ENCODE measurements around the gene SHC4.
A peak's percentile ranks its signal among the peaks of the same experiment; 100 is the strongest.

SHC4 gene

GRCh38 chr15:48954538-48954937, 9.2 kb downstream of the SHC4 start:
- no CpG with 5 or more reads among the region's 5 CpGs for whole genome bisulfite sequencing (ENCODE audit: extremely low coverage, insufficient coverage, insufficient read length)
- no peak overlapping the region for H3K23ac ChIP-seq (ENCODE audit: low read length)
- H3K9ac ChIP-seq (ENCODE audit: low read length) = no peak overlapping the region

GRCh38 chr15:48946840-48947187, 16.9 kb downstream of the SHC4 start:
- H4K91ac ChIP-seq (ENCODE audit: low read depth, low read length) = no peak overlapping the region
- no peak overlapping the region for H2BK5ac ChIP-seq (ENCODE audit: low read depth, low read length, poor library complexity)
- H3K23ac ChIP-seq (ENCODE audit: low read length) = no peak overlapping the region
- no peaks in the 10 kb centered on the region for H3K79me2 ChIP-seq (ENCODE audit: control insufficient read depth, insufficient read depth, low read length, poor library complexity)
- no peak overlapping the region for H2AK5ac ChIP-seq (ENCODE audit: low read length)
- no peaks in the 10 kb centered on the region for H3K79me1 ChIP-seq (ENCODE audit: low read length)
- no peaks in the 10 kb centered on the region for H3K4me1 ChIP-seq (ENCODE audit: control insufficient read depth in 1 of 2, insufficient read depth in 2 of 2, low read length in 2 of 2)
- no peak overlapping the region for H3K9ac ChIP-seq (ENCODE audit: low read length)
- no peak for DNase-seq
- no peaks in the 10 kb centered on the region for H3K9me3 ChIP-seq (ENCODE audit: insufficient read depth, low read depth, low read length)
- H2BK120ac ChIP-seq (ENCODE audit: insufficient read depth, low read length, poor library complexity) = no peak overlapping the region
- no peak overlapping the region for H3K4ac ChIP-seq (ENCODE audit: low read depth, low read length)
- H2AFZ ChIP-seq (ENCODE audit: insufficient read depth, low read length, poor library complexity) = no peak overlapping the region
- H3K4me3 ChIP-seq (ENCODE audit: low read depth, low read length) = no peak overlapping the region
- H3K27ac ChIP-seq (ENCODE audit: low read depth, low read length) = no peak overlapping the region
- no peak overlapping the region for H3K14ac ChIP-seq (ENCODE audit: low read length)
- H3K4me2 ChIP-seq (ENCODE audit: low read length) = no peak overlapping the region
- no peak overlapping the region for H4K12ac ChIP-seq (ENCODE audit: low read depth, low read length)
- no peak overlapping the region for H3K18ac ChIP-seq (ENCODE audit: low read length)
- no peaks in the 10 kb centered on the region for H3K36me3 ChIP-seq (ENCODE audit: control insufficient read depth in 1 of 2, insufficient read depth in 2 of 2, low read length in 2 of 2)
- WGBS (ENCODE audit: extremely low coverage, insufficient coverage, insufficient read length) = no CpG with 5 or more reads among the region's 1 CpG
- no peak overlapping the region for H2BK12ac ChIP-seq (ENCODE audit: low read length)
- H4K8ac ChIP-seq (ENCODE audit: low read depth, low read length) = no peak overlapping the region
- no peaks in the 10 kb centered on the region for H3K27me3 ChIP-seq (ENCODE audit: insufficient read depth, low read length)

More at GRCh38 chr15:48954538-48954937, 9.2 kb downstream of the SHC4 start:
- H3K79me2 ChIP-seq (ENCODE audit: control insufficient read depth, insufficient read depth, low read length, poor library complexity) = no peaks in the 10 kb centered on the region
- H4K91ac ChIP-seq (ENCODE audit: low read depth, low read length) = no peak overlapping the region
- no peak overlapping the region for H3K4ac ChIP-seq (ENCODE audit: low read depth, low read length)
- no peak overlapping the region for H2AFZ ChIP-seq (ENCODE audit: insufficient read depth, low read length, poor library complexity)
- no peak overlapping the region for H3K27ac ChIP-seq (ENCODE audit: low read depth, low read length)
- no peaks in the 10 kb centered on the region for H3K79me1 ChIP-seq (ENCODE audit: low read length)
- no peak overlapping the region for H3K14ac ChIP-seq (ENCODE audit: low read length)
- peaks cover 3% of the 10 kb centered on the region in 2 experiments for H3K4me1 ChIP-seq (ENCODE audit: control insufficient read depth in 1 of 2, insufficient read depth in 2 of 2, low read length in 2 of 2)
- no peak overlapping the region for H3K4me3 ChIP-seq (ENCODE audit: low read depth, low read length)
- H3K36me3 ChIP-seq (ENCODE audit: control insufficient read depth in 1 of 2, insufficient read depth in 2 of 2, low read length in 2 of 2) = no peaks in the 10 kb centered on the region
- no peak overlapping the region for H2BK120ac ChIP-seq (ENCODE audit: insufficient read depth, low read length, poor library complexity)
- no peak overlapping the region for H2AK5ac ChIP-seq (ENCODE audit: low read length)
- no peak overlapping the region for H2BK12ac ChIP-seq (ENCODE audit: low read length)
- H4K8ac ChIP-seq (ENCODE audit: low read depth, low read length) = no peak overlapping the region
- H3K27me3 ChIP-seq (ENCODE audit: insufficient read depth, low read length) = no peaks in the 10 kb centered on the region
- H4K12ac ChIP-seq (ENCODE audit: low read depth, low read length) = no peak overlapping the region
- no peak overlapping the region for H2BK5ac ChIP-seq (ENCODE audit: low read depth, low read length, poor library complexity)
- H3K18ac ChIP-seq (ENCODE audit: low read length) = no peak overlapping the region
- DNase-seq = peak; percentile 46 to 69
- H3K9me3 ChIP-seq (ENCODE audit: insufficient read depth, low read depth, low read length) = no peaks in the 10 kb centered on the region
- no peak overlapping the region for H3K4me2 ChIP-seq (ENCODE audit: low read length)

GRCh38 chr15:48946074-48946839, 17.5 kb downstream of the SHC4 start:
- H3K4me1 ChIP-seq (ENCODE audit: control insufficient read depth in 1 of 2, insufficient read depth in 2 of 2, low read length in 2 of 2) = no peaks in the 10 kb centered on the region
- no CpG with 5 or more reads among the region's 5 CpGs for WGBS (ENCODE audit: extremely low coverage, insufficient coverage, insufficient read length)
- no peak overlapping the region for H2BK5ac ChIP-seq (ENCODE audit: low read depth, low read length, poor library complexity)

GRCh38 chr15:48945386-48945785, 18.3 kb downstream of the SHC4 start:
- no peak overlapping the region for H3K27ac ChIP-seq (ENCODE audit: low read depth, low read length)
- H3K4ac ChIP-seq (ENCODE audit: low read depth, low read length) = no peak overlapping the region
- no peaks in the 10 kb centered on the region for H3K79me1 ChIP-seq (ENCODE audit: low read length)
- H3K23ac ChIP-seq (ENCODE audit: low read length) = no peak overlapping the region
- H2AK5ac ChIP-seq (ENCODE audit: low read length) = no peak overlapping the region
- no peaks in the 10 kb centered on the region for H3K9me3 ChIP-seq (ENCODE audit: insufficient read depth, low read depth, low read length)
- no peak overlapping the region for H2BK5ac ChIP-seq (ENCODE audit: low read depth, low read length, poor library complexity)
- no peak overlapping the region for H3K4me2 ChIP-seq (ENCODE audit: low read length)
- no peak for DNase-seq
- no peak overlapping the region for H3K4me3 ChIP-seq (ENCODE audit: low read depth, low read length)
- no peaks in the 10 kb centered on the region for H3K79me2 ChIP-seq (ENCODE audit: control insufficient read depth, insufficient read depth, low read length, poor library complexity)
- no peak overlapping the region for H2AFZ ChIP-seq (ENCODE audit: insufficient read depth, low read length, poor library complexity)
- no CpG with 5 or more reads among the region's 2 CpGs for WGBS (ENCODE audit: extremely low coverage, insufficient coverage, insufficient read length)
- H3K4me1 ChIP-seq (ENCODE audit: control insufficient read depth in 1 of 2, insufficient read depth in 2 of 2, low read length in 2 of 2) = no peaks in the 10 kb centered on the region
- no peak overlapping the region for H3K18ac ChIP-seq (ENCODE audit: low read length)
- H3K36me3 ChIP-seq (ENCODE audit: control insufficient read depth in 1 of 2, insufficient read depth in 2 of 2, low read length in 2 of 2) = no peaks in the 10 kb centered on the region
- no peak overlapping the region for H3K14ac ChIP-seq (ENCODE audit: low read length)
- no peak overlapping the region for H4K12ac ChIP-seq (ENCODE audit: low read depth, low read length)
- no peak overlapping the region for H3K9ac ChIP-seq (ENCODE audit: low read length)
- H4K8ac ChIP-seq (ENCODE audit: low read depth, low read length) = no peak overlapping the region
- no peaks in the 10 kb centered on the region for H3K27me3 ChIP-seq (ENCODE audit: insufficient read depth, low read length)
- H2BK12ac ChIP-seq (ENCODE audit: low read length) = no peak overlapping the region
- H2BK120ac ChIP-seq (ENCODE audit: insufficient read depth, low read length, poor library complexity) = no peak overlapping the region
- H4K91ac ChIP-seq (ENCODE audit: low read depth, low read length) = no peak overlapping the region

More at GRCh38 chr15:48946074-48946839, 17.5 kb downstream of the SHC4 start:
- Histone ChIP-seq H2BK12ac (ENCODE audit: low read length) (no peak overlapping the region), H3K9ac (ENCODE audit: low read length) (no peak overlapping the region), H3K23ac (ENCODE audit: low read length) (no peak overlapping the region), H3K27ac (ENCODE audit: low read depth, low read length) (no peak overlapping the region), H4K12ac (ENCODE audit: low read depth, low read length) (no peak overlapping the region), H3K36me3 (ENCODE audit: control insufficient read depth in 1 of 2, insufficient read depth in 2 of 2, low read length in 2 of 2) (no peaks in the 10 kb centered on the region), H4K8ac (ENCODE audit: low read depth, low read length) (no peak overlapping the region), H3K79me1 (ENCODE audit: low read length) (no peaks in the 10 kb centered on the region), H3K79me2 (ENCODE audit: control insufficient read depth, insufficient read depth, low read length, poor library complexity) (no peaks in the 10 kb centered on the region), H2AK5ac (ENCODE audit: low read length) (no peak overlapping the region), H3K18ac (ENCODE audit: low read length) (no peak overlapping the region), H3K4me2 (ENCODE audit: low read length) (no peak overlapping the region), H2BK120ac (ENCODE audit: insufficient read depth, low read length, poor library complexity) (no peak overlapping the region), H3K4me3 (ENCODE audit: low read depth, low read length) (no peak overlapping the region), H3K9me3 (ENCODE audit: insufficient read depth, low read depth, low read length) (no peaks in the 10 kb centered on the region), H3K14ac (ENCODE audit: low read length) (no peak overlapping the region), H3K4ac (ENCODE audit: low read depth, low read length) (no peak overlapping the region), H2AFZ (ENCODE audit: insufficient read depth, low read length, poor library complexity) (no peak overlapping the region), H4K91ac (ENCODE audit: low read depth, low read length) (no peak overlapping the region), H3K27me3 (ENCODE audit: insufficient read depth, low read length) (no peaks in the 10 kb centered on the region)
- DNase-seq = peak in 1 of 2 donors; percentile 60
